Fibroblast of the aortic adventitia (primary cell): ENCODE results near the gene UBE2E1. TPM values are rescaled to one million over a fixed set of nuclear protein-coding genes. Genes with fewer than 3 reads are reported as not detected.
"Not testable (repeated sequence)": the region's sequence is repeated elsewhere in the genome, so short reads cannot be mapped to it uniquely, and the experiment has no call there.

ENCODE experiments used
- DNase-seq: peaks from one replicate; pipeline ENCODE4 v3.0.0-alpha.2; 2010; ENCODE audit warnings: low read depth
- H3K4me3 ChIP-seq: 2 replicates; pipeline ENCODE4 v1.5.1; 2011; ENCODE audit warnings: low read depth, mild to moderate bottlenecking, control low read depth, low read length, moderate library complexity
- total RNA-seq: library from RNA; depleted of rRNA; stranded (reverse); fragments of >200 nt; gene quantifications from 2 replicates; pipeline ENCODE4 v1.2.3, GENCODE V29; 2012; ENCODE audit warnings: low replicate concordance
- TF ChIP-seq, protein P1 (sequence below): IDR thresholded peaks from 2 replicates; pipeline ENCODE4 v1.5.1; 2011; ENCODE audit warnings: mild to moderate bottlenecking, low read length, control low read depth, inconsistent platforms; ENCODE audit not compliant: insufficient read depth

The UBE2E1 gene
- total RNA-seq, 1 donor = 108 TPM

DNA sequence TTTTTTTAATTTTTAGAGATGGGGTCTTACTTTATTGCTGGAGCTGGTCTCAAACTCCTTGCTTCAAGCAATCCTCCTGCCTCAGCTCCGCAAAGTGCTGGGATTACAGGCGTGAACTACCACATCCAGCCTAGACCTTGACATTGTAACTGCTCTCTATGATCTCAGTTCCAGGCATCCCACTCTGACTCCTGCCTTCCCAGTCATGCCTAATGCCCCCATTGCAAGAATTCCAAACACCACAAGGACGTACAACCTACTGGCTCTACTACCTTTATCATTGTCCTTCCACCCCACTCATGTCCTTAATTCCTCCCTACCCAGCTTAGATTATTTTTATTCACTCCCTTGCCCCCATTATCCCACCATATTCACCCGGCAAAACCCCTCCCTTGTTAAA lies 89.4 kb downstream of the UBE2E1 start:
- TF ChIP-seq, protein P1, sequence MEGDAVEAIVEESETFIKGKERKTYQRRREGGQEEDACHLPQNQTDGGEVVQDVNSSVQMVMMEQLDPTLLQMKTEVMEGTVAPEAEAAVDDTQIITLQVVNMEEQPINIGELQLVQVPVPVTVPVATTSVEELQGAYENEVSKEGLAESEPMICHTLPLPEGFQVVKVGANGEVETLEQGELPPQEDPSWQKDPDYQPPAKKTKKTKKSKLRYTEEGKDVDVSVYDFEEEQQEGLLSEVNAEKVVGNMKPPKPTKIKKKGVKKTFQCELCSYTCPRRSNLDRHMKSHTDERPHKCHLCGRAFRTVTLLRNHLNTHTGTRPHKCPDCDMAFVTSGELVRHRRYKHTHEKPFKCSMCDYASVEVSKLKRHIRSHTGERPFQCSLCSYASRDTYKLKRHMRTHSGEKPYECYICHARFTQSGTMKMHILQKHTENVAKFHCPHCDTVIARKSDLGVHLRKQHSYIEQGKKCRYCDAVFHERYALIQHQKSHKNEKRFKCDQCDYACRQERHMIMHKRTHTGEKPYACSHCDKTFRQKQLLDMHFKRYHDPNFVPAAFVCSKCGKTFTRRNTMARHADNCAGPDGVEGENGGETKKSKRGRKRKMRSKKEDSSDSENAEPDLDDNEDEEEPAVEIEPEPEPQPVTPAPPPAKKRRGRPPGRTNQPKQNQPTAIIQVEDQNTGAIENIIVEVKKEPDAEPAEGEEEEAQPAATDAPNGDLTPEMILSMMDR = no peak
- DNase-seq = no peak
- no peak overlapping the region for H3K4me3 ChIP-seq

DNA sequence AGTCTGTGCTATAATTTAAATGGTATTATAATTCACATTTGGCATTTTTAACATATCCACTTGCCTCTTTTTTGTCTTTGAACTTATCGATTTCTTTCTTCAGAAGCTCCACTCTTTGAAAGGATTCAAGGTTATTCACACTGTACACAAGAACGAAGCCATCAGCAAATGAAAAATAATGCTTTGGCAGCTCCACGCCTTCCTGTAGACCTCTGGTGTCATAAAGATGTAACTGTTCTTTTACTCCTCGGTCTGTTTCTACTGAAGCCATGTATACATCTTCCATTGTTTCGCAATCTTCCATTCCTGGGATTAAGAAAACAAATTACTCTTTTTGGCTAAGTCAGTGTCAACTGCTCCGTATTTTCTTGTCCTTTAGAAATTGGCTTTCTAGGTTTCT lies 95.0 kb downstream of the UBE2E1 start:
- H3K4me3 ChIP-seq = no peak overlapping the region
- no peak for DNase-seq
- TF ChIP-seq, protein P1 = no peak

DNA sequence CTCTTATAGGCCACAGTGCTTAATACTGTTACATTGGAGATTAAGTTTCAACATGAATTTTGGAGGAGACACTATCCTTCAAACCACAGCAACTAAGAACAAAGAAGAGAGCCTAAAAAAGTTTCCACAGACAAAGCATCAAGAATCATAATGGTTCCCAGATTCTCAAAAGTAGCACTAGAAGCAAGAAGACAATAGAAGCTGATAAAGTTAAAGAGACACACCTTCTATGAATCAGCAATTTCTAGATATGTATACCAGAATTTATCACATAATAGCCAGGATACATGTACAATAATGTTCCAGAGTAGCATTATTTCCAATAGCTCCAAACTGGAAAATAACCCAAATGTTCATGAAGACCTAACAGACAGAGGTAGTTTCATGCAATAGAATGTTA lies 98.8 kb downstream of the UBE2E1 start:
- TF ChIP-seq, protein P1 = no peak
- no peak overlapping the region for H3K4me3 ChIP-seq
- peak; percentile 59 for DNase-seq

DNA sequence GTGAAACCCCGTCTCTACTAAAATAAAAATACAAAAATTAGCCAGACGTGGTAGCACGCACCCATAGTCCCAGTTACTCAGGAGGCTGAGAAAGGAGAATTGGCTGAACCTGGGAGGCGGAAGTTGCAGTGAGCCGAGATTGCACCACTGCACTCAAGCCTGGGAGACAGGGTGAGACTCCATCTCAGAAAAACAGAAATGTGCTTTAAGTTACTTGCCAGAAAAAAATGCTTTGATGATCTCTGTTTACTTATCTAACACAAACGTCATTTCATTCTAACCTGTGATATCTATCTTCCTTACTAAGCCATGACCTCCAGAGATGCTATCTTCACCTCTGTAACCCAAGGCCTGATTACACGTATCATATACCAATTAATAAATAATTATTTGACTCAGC lies 103.6 kb downstream of the UBE2E1 start:
- DNase-seq = no peak
- TF ChIP-seq, protein P1 = no peak
- H3K4me3 ChIP-seq = no peak overlapping the region

DNA sequence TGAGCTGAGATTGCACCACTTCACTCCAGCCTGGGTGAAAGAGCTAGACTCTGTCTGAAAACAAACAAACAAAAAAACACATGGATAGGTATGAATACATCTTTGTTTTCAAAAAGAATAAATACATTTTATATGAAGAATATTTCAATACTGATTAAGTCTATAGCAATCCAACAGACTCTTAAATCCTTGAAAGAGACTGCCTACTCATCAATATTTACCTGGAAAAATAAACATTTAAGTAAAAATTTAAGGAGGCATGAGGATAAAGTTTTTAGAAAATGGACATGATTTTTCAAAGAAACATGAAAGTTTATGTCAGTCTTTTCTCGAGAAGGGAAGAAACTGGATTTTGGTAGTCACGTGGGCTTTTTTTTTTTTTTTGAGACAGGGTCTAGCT lies 105.6 kb downstream of the UBE2E1 start:
- H3K4me3 ChIP-seq = no peak overlapping the region
- no peak for DNase-seq
- TF ChIP-seq, protein P1 = no peak

DNA sequence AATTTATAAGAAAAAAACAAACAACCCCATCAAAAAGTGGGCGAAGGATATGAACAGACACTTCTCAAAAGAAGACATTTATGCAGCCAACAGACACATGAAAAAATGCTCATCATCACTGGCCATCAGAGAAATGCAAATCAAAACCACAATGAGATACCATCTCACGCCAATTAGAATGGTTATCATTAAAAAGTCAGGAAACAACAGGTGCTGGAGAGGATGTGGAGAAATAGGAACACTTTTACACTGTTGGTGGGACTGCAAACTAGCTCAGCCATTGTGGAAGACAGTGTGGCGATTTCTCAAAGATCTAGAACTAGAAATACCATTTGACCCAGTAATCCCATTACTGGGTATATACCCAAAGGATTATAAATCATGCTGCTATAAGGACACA lies 106.6 kb downstream of the UBE2E1 start:
- not testable (repeated sequence) for DNase-seq, H3K4me3 ChIP-seq

DNA sequence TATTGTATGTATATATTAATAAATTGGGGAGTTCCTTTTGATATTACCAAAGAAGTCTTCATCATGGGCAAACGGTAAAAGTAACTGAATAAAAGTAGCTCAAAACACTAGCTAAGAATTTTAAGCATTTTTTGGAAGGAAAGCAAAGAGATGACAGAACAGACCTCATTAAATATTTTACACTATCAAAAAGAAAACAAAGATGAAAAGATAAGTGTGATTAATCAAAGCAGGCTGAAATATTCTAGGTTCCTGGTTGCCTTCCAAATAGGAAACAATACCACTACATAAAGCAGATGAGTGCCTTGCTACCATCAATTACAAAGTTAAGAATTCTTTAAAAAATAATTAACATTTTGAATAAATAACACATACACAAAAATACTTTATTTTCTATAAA lies 107.4 kb downstream of the UBE2E1 start:
- peak; percentile 49 for DNase-seq
- H3K4me3 ChIP-seq = no peak overlapping the region
- TF ChIP-seq, protein P1 = no peak
